Measurements from ENCODE around the gene ZBTB17. TPM values are rescaled to one million over a fixed set of nuclear protein-coding genes. Genes with fewer than 3 reads are reported as not detected.

ZBTB17 gene
- total and polyA plus RNA-seq, 9 donors, result 3.7 to 45.7 (median 29.8) TPM

DNA sequence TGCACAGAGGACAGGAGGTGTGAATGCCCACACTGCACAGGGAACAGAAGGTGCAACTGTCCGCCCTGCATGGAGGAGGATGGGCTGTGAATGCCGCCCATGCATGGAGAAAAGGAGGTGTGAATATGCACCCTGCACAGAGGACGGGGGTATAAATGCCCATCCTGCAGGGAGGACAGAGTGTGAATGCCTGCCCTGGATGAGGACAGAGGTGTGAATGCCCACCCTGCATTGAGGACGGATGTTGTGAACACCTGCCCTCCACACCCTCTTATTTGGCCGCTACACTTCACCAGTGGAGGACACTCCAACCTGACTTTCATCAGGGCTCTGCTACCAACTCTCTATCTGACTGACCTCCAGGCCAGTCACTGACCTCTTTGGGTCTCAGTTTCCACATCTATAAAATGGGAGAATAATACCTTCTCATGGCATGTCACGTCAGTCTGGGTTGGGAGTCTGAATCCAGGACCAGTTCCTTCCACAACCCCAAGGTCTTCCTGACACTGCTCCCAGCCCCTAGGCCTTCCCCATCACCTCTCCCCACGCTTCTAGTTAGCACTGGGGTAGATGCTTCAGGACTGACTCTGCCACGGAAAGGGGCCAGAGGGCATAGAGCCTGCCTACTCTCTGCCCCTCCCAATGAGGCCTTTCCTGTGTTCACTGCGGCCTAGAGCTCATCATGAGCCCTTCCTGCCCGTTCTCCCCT is 28.4 kb downstream of the ZBTB17 start:
- H3K36me3 ChIP-seq, result no peaks in the 10 kb centered on the region
- peak in 1 of 5 donors; percentile 25 for DNase-seq
- H3K9me3 ChIP-seq, result no peaks in the 10 kb centered on the region
- H3K4me1 ChIP-seq (ENCODE audit: insufficient read depth), result peaks cover 33% of the 10 kb centered on the region
- WGBS, 3 donors, result 88 to 92% (median 90%) methylated on average over 10 of the region's 10 CpGs
- intact Hi-C loops (cut with DNase I), result loop anchor here in 1 of 4 donors (10.0 kb wide), 1 partner anchor 103 kb away; the partner anchor contains the start of gene SPEN
- H3K27ac ChIP-seq, result peak overlapping the region; percentile 18 to 99
- no peaks in the 10 kb centered on the region for H3K27me3 ChIP-seq
- H3K4me3 ChIP-seq, result no peak overlapping the region
- no peak for TF ChIP-seq POLR2A (IDR thresholded peaks at IDR 0.05)
- TF ChIP-seq, protein P1, sequence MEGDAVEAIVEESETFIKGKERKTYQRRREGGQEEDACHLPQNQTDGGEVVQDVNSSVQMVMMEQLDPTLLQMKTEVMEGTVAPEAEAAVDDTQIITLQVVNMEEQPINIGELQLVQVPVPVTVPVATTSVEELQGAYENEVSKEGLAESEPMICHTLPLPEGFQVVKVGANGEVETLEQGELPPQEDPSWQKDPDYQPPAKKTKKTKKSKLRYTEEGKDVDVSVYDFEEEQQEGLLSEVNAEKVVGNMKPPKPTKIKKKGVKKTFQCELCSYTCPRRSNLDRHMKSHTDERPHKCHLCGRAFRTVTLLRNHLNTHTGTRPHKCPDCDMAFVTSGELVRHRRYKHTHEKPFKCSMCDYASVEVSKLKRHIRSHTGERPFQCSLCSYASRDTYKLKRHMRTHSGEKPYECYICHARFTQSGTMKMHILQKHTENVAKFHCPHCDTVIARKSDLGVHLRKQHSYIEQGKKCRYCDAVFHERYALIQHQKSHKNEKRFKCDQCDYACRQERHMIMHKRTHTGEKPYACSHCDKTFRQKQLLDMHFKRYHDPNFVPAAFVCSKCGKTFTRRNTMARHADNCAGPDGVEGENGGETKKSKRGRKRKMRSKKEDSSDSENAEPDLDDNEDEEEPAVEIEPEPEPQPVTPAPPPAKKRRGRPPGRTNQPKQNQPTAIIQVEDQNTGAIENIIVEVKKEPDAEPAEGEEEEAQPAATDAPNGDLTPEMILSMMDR (IDR thresholded peaks at IDR 0.05), result no peak
- no peak for TF ChIP-seq EP300 (IDR thresholded peaks at IDR 0.05)

DNA sequence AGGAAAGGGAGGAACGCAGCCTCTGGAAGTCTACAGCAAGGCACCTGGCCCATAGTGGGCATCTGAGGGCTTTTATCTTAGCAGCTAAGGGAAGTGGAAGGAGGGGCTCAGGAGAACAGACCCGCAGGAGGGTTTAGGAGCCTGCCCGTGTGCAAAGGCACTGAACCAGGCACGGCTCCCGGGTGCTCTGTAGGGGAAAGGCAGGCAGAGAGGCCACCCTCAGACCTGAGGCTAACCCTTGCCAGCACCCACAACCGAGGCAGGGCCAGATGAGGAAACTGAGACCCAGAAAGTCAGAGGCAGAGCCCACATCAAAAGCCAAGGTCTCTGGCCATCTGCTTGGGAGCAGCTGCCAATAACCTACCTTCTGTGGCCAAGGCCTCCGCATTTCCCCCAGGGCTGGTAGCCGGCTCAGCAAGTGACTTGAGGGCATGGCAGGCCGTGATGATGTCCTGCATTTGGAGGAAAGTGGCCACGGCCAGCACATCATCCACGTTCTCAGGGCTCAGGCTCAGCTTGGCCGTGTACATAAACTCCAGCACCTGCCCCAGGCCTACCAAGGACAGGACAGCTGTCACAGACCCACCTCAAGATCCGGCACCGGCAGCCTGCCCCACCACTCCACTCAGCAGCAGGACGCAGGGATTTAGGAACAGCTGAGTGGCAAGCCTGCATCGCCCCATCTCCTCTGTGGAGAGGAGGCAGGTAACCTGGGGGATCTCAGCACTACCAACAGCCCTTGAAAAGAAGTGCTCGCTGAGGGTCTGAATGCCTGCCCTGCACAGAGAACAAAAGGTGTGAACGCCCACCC is 29.1 kb downstream of the ZBTB17 start:
- WGBS, 3 donors, result 81 to 88% (median 82%) methylated on average over 16 to 18 of the region's 18 CpGs
- peaks cover 29% of the 10 kb centered on the region for H3K4me1 ChIP-seq (ENCODE audit: insufficient read depth)
- H3K36me3 ChIP-seq, result no peaks in the 10 kb centered on the region
- intact Hi-C loops (cut with DNase I), result loop anchor here in 1 of 4 donors (10.0 kb wide), 1 partner anchor 102 kb away; the partner anchor contains the start of gene SPEN
- H3K9me3 ChIP-seq, result no peaks in the 10 kb centered on the region
- DNase-seq, result no peak
- no peak overlapping the region for H3K4me3 ChIP-seq
- no peak for TF ChIP-seq EP300 (IDR thresholded peaks at IDR 0.05)
- TF ChIP-seq POLR2A (IDR thresholded peaks at IDR 0.05), result no peak
- TF ChIP-seq, protein P1 (IDR thresholded peaks at IDR 0.05), result no peak
- no peak overlapping the region for H3K27ac ChIP-seq
- H3K27me3 ChIP-seq, result no peaks in the 10 kb centered on the region

DNA sequence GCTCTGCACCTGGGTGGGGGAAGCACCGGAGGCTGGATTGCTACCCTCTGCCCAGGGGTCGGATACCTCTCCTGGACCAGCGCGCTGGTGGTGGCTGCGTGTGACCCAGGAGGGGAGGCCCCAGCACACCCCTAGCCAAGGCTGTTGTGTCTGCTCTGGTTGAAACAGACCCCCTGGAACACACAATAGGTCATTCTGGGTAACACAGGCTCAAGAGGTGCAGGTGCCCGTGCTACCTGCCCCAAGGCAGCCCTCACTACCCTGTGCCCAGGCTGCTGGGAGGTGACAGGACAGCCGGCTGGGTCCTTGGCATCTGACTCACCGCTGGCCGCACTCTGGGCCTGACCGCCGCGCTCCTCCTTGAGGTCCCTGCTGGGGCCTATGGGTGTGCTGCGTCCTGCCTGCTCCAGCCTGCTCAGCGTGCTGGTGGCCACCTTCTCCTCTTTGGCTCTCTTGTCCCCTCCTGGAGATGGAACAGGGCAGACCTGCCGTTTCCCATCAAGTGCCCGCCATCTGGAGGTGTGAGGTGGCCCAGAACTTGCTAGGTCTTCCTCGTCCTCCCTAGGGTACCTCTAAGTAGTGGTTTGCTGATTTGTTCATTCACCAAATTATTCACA is 30.0 kb downstream of the ZBTB17 start:
- TF ChIP-seq POLR2A (IDR thresholded peaks at IDR 0.05), result no peak
- TF ChIP-seq, protein P1 (IDR thresholded peaks at IDR 0.05), result no peak
- Histone ChIP-seq H3K27ac (no peak overlapping the region), H3K4me3 (no peak overlapping the region), H3K36me3 (no peaks in the 10 kb centered on the region), H3K4me1 (ENCODE audit: insufficient read depth) (peaks cover 21% of the 10 kb centered on the region), H3K27me3 (no peaks in the 10 kb centered on the region), H3K9me3 (no peaks in the 10 kb centered on the region)
- DNase-seq, result no peak
- intact Hi-C loops (cut with DNase I), result loop anchor here in 1 of 4 donors (10.0 kb wide), 1 partner anchor 101 kb away; the partner anchor contains the start of gene SPEN
- 84 to 95% (median 93%) methylated on average over 17 of the region's 17 CpGs for WGBS, 3 donors
